LoVo (cell line): Measurements from ENCODE around the gene OR6C76.
"Not testable (repeated sequence)": the region's sequence is repeated elsewhere in the genome, so short reads cannot be mapped to it uniquely, and the experiment has no call there.

Experiments used
- DNase-seq: peaks from one replicate; pipeline ENCODE4 v3.0.0-alpha.2; 2016; ENCODE audit warnings: low spot score

OR6C76 gene

DNA sequence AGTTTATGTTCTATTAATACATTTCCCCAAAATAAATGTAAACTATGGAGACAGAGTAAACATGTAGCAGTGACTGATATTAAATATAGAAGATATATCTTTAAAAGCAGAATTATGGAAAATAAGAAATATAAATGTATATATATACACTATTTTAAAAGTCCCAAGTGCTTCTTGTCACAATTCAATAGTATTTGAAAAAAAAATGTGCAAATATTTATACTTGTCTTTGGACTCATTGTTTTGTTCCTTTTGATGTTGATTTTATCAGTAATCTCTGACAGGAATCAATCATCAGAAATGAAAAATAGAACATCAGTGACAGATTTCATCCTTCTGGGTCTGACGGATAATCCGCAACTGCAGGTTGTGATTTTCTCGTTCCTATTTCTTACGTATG is at the start of gene OR6C76:
Gene OR6C76, plus strand, starts transcription at position 301 of the 400 bp plus-strand sequence. Its CDS starts 0 bp downstream, at position 301.
- DNase-seq: no peak

DNA sequence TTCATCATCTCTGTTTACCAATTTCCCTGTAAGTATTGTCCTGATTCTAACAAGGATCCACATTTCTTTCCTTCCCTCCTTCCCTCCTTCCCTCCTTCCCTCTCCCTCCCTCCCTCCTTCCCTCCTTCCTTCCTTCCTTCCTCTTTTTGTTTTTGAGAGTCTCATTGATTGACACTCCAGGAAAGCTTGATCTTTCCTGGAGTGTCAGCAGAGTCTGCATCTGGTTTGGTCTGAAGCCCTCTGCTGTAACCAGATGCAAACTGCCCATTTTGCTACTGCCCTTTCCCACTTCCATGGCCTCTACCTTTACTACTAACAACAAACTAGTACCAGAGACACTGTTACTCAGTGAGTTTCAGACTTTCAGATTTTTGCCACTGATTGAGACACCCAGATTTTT is 40.2 kb upstream of the OR6C76 start:
- DNase-seq: no peak

DNA sequence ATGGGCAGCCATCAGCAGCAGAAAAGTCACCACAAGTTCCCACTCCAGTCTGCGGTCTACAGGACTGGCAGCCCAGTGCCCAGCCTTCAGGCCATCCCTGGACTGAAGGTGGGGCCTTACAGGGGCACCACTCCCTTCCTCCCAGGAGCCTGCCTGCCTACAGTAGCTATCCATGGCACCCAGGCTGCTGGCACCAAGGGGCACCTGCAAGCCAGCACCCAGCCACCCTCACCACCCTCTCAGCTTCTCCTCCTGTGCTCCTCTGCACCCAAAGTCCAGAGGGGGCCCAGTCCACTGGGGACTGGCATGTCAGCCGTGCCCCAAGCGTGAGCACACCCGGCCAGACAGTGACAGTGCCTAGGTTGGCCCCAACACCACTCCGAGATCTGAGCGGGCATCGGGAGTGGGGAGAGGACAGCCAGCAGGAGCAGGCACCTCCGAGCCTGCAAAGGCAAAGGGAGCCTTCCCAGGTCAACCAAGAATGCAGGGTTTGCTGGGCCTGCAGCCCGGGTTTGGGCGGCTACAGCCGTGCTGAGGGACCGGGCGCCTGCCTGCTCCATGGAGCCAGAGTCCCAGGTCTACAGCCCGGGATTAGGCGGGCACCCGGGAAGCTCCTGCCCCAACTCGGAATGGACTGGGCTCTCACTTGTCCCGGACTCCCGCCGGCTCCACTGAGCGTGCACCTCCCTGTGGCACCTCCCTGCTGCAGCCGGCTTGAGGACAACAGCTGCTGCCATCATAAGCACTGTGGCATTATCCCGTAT is 33.8 kb upstream of the OR6C76 start:
- DNase-seq: no peak

DNA sequence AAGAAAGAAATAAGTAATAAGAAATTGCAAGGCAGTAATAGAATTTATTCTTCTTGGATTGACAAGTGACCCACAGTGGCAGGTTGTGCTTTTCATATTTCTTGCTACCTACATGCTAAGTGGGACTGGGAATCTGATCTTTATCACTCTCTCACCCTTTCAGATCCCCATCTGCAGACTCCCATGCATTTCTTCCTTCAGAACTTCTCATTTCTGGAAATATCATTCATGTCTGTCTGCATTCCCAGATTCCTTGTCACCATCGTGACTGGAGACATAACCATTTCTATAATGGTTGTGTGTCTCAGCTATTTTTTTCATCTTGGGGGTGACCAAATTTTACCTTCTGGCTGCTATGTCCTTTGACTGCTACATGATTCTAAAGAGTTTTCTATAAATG is 29.7 kb upstream of the OR6C76 start:
- no peak for DNase-seq

DNA sequence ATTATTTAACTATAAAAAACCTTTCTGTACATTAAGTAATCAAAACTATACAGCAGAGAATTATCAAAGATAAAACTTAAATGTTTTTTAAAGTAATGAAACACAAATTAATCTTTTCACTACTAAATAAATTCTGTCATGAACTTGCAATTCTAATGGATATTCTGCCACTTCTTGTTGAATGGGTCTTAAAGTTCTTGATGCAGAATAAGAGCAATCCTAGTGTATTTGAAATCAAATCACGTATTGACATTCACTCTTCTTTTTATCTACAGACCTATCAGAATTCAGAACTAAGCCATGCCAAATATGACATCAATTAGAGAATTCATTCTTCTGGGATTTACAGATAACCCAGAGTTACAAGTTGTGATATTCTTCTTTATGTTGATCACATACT is 25.8 kb upstream of the OR6C76 start, which contains the start of gene OR6C65:
Gene OR6C65, plus strand, starts transcription at position 301 of the 400 bp plus-strand sequence. Its CDS starts 0 bp downstream, at position 301.
- DNase-seq: no peak

DNA sequence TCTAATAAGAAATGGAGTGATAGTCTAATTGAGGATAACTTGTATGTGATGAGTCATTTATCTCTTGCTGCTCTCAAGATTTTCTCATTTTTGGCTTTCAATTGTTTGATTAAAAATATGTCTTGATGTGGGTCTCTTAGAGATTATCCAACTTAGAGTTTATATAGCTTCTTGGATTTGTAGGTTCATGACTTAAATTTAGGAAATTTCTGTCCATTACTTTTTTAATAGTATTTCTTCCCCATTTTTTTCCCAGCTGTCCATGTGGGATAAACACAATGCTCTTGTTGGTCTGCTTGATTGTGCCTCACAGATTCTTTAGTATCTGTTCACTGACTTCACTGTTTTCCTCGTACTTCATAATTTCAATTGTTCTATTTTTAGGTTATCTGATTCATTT is 18.2 kb upstream of the OR6C76 start:
- DNase-seq: no peak

DNA sequence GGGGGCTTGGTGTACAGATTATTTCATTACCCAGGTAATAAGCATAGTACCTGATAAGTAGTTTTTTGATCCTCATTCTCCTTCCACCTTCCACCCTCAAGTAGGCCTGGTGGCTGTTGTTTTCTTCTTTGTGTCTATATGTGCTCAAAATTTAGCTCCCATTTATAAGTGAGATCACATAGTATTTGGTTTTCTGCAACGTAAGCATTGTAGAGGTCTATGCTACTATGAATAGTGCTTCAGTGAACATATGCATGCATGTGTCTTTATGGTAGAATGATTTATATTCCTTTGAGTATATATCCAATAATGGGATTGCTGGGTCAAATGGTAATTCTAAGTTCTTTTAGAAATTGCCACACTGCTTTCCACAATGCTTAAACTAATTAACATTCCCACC is 16.9 kb upstream of the OR6C76 start:
- not testable (repeated sequence) for DNase-seq

DNA sequence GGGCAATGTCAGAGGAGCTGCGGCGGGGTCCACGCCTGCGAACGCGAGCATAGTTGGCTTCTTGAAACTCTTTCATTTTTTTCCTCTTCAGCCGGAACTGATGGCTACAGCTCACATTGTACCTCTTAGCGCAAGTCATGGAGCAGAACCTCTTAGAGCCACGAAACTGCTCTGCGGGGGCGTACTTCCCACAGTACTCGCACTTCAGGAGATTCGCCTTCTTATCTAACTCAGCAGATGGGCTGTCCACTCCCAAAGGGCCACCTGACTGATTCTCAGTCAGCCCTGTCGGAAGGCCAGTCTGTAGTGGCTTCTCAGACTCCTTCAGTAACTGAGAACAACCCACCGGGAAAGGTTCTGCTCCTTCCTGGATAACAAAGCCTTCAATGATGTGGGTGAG is 13.9 kb upstream of the OR6C76 start:
- DNase-seq: not testable (repeated sequence)

DNA sequence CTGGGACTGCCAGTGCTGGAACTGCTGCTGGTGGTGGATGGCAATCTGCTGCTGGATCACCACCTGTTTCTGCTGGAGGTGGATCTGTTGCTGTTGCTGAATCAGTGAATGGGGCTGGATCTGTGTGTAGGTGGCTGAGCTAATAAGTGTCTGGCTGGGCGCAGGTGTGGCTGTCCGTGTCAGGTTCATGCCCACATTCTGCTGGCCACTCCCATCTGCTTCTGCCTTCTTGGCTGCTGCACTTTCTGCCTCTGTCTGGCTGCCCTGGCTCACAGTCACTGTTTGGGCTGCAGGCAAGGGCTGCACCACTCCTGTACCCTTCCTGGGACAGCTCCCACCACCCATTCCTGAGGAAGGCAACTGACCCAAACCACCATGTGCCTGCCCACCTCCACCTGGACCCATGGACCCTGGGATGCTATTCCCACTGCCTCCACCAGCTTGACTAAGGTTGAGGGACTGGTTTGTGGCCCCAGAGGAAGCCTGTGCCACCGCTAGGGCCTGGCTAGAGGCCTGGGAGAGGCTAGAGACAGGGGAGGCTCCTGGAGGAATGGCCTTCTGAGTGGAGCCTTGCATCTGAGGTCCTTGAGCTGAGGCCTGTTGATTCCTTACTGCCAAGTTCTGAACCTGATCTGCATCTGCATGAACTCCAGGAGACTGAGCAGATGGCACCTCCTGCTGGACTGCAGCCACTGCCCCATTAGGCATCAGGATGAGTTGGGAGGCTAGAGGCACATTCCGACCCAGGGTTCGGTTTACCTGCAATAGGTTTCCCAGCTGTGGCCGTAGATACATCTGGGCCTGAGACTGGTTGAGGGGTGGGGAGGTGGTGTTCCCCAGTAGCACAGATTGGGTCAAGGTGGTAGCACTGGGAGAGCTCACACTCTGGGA is 12.3 kb upstream of the OR6C76 start:
- DNase-seq: not testable (repeated sequence)

DNA sequence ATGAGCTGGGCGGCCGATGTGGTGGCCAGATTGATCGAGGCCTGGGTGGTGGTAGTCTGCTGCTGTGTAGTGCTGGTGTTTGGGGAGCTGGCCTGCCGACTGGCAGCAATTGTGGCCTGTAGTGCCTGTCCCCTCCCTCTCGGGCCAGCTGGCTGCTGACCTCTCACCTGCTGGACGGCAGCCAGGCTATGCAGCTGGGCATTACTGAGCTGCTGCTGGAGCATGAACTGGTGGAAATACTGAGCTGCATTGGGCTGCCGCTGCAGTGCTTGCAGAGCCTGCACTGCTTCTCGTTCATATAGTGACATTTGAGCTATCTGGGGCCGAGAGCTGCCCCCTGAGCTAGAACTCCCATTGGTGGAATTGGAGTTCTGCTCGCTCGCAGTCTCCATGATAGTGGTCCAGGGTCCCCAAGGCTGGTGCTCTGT is 11.6 kb upstream of the OR6C76 start:
- DNase-seq: not testable (repeated sequence)

DNA sequence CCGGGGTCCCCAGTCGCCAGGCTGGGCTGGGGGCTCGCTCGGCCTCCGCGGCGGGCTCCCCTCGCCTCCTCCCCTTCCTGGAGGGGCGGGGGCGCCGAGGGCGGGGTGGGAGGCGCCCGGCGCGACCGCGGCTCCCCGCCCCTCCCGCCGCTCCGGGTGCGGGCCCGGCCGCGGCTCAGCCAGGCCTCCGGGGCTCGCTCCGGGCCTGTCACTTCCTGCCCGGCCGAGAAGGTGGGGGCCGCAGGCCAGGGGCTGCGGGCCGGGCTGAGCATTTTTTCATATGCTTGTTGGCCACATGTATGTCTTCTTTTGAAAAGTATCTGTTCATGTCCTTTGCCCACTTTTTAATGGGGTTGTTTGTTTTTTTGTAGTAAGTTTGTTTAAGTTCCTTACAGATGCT is 11.2 kb upstream of the OR6C76 start:
- not testable (repeated sequence) for DNase-seq

DNA sequence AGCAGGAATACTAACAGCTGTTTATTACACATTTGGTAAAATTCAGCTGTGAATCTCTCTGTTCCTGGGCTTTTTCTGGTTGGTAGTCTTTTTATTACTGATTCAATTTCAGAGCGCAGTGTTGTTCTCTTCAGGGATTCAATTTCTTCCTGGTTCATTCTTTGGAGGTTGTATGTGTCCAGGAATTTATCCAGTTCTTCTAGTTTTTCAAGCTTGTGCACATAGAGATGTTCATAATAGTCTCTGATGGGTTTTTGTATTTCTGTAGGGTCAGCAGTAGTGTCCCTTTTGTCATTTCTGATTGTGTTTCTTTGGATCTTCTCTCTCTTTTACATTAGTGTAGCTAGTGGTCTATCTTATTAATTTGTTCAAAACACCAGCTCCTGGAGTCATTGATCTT is 9.1 kb upstream of the OR6C76 start:
- DNase-seq: no peak

DNA sequence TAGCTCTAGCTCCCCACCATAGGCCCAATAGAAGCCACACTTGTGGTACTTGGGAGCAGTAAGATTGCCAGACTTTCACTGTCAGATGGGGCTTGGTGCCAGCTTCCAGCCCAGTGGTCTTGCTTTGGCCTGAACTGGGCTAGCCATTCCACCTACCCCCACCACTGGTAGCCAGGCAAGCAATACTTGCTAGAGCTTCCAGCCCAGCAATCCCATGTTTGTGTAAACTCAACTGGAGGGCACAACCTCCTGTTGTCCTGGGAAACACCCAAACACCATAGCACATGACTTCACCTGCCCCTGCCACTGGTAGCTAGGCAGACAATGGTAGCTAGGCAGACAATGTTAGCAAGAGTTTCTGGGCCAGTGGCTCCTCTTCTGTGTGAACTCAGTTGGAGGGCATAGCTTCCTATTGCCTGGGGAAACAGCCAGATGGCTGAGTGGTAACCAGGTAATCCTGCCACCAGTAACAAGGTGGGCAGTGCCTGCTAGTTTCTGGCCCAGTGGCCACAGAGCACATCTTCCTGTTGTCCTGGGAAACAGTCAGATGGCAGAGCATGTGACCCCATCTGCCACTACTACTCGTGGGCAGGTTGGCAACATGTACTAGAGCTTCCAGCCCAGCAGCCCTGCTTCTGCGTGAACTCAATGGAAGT is 5.6 kb upstream of the OR6C76 start:
- DNase-seq: no peak

DNA sequence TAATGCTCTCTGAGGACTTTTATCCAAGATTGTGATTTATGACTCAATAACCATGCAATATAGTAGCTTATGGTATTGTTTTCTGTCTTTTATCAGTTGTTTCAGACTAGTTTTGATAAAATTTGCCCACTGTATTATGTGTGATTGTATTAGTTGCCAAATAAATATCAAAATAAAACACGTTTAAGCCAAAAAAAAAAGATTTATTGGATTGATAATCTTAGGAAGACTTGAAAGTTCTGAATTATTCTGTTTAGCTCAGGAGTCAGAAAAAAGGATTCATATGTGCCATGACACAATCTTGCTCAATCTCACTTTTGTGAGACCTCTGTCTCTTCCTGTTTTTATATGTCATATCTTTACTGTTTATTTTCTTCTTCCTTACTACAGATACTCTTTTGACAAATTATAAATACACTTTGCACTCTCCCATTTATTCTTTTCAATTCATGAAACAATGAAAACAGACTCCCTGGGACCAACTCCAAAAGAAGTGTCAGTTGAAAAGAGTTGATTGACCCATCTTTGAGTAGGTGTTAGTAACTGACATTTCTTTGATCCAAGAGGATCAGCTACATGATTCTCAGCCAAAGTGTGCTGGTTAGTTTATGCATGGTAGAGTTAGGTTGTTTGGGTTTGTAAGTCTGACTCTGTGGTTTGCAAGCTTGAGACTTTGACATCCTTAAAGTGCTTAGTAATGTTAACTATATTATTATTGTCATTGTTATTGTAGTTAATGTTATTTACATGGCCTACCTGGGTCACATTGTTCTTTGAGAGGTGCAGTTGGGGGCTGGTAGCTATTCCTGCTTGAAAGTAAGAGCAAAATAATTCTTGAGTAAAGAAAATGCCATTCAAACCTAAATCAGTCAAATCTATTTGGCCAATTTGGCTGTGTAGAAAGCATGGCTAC is 2.5 kb downstream of the OR6C76 start:
- no peak for DNase-seq

DNA sequence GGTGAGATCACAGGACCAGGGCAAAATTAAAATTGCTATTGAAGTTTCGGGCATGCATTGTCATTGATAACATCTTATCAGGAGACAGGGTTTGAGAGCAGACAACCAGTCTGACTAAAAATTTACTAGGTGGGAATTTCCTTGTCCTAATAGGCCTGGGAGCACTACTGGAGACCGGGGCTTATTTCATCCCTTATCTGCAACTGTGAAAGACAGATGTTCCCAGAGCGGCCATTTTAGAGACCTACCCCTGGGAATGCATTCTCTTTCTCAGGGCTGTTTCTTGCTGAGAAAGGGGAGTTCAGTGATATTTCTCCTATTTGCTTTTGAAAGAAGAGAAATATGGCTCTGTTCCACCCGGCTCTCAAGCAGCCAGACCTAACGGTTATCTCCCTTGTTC is 15.2 kb downstream of the OR6C76 start:
- not testable (repeated sequence) for DNase-seq

DNA sequence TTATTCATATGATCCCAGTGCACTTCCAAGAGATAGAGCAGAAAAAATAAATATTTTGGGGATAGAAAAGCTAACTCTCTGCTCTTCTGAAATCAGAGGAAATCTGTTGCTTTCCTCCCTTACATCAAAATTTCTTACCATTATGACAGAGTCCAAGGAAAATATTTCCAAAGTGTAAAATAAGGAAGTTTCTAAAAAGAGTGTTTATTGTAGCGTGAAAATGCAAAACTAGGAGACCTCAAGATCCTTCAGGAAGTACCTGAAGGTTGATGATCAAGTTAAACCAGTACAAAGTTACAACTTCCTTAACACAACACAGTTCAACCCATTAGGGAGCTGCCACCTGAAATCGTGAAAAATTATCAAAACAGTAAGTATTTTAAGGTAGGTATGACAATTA is 17.7 kb downstream of the OR6C76 start, which contains the start of gene OR6C2:
Gene OR6C2, plus strand, starts transcription at position 301 of the 400 bp plus-strand sequence. CDS start 8,138 bp downstream, outside the sequence.
- DNase-seq: no peak

DNA sequence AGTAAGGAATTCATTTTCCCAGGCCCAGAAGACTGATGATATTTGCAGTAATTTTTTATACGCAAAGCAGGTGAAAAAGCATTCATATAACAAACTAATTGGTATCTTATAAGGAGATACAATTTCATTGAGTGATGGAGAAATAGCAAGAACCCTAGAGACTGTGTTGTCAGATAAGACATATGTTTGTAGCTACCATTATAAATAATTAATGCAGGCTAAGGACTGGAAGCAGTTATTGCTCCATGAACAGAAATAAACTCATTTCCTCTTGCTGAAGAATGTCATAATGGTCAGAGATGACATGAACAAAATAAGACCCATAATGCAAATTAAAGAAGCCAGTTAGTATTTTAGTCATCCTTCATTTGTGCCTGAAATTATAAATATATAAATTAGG is 19.3 kb downstream of the OR6C76 start:
- DNase-seq: no peak

DNA sequence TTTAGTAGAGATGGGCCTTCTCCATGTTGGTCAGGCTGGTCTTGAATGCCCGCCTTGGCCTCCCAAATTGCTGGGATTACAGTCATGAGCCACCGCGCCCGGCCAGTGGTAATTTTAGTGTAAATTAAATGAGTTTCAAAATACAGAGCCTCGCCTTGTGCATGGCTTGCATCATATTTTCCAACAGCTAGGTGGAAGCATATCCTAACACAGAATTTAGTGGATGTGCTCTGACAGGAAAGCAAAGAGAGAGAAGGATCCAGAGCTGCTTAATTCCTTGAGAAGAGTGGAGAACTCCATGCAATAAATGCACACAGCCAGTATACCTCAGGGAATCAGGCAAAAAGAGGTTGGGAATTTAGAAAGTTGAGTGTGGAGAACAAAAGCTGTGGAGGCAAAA is 20.3 kb downstream of the OR6C76 start:
- no peak for DNase-seq

DNA sequence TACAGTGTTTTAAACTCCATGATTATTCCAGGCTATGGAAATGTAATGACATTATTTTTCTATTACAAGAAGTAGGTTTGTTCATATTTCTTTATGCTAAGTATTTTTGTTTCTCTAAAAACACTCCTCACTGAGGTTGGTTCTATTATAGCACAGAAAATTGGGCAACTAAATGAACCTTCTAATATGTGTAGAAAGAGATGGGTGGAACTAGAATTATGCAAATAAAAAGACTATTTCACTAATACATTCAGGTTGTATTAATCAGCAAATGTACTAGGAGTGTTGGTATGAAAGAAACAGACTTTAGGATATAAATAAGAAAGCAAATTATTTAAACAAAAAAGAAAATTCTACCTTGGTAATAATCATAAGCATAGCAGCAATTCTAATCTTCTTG is 22.8 kb downstream of the OR6C76 start:
- no peak for DNase-seq

DNA sequence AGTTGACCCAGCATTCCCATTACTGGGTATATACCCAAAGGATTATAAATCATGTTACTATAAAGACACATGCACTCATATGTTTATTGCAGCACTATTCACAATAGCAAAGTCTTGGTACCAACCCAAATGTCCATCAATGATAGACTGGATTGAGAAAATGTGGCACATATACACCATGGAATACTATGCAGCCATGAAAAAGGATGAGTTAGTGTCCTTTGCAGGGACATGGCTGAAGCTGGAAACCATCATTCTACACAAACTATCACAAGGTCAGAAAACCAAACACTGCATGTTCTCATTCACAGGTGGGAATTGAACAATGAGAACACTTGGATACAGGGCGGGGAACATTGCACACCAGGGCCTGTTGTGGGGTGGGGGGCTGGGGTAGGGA is 38.9 kb downstream of the OR6C76 start:
- DNase-seq: not testable (repeated sequence)

DNA sequence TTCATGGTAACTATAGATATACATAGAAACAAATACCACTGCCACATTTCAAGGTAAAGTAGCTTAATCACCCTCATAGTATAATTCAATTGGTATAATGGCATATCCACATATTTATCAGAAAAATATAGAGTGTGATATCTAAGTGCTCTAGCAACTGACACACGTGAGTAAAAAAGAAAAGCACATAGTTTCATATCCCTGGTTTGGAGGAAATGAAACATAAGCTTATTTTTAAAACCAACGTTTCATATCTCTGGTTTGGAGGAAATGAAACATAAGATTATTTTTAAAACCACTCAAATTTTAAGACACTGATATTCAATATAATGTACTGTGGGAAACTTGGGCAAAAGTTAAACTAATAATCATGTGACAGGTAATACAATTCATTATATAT is 41.8 kb downstream of the OR6C76 start:
- DNase-seq: no peak
